Ishikawa (cell line): ENCODE results near the gene TOR2A.

Experiments used
- CEBPB ChIP-seq: IDR thresholded peaks from 2 replicates; pipeline ENCODE4 v1.6.1; 2012
- EGR1 ChIP-seq: IDR thresholded peaks from 2 replicates; pipeline ENCODE4 v1.6.1; 2012
- EP300 ChIP-seq: IDR thresholded peaks from 2 replicates; pipeline ENCODE4 v1.6.1; 2012; ENCODE audit warnings: borderline replicate concordance
- FOXM1 ChIP-seq: IDR thresholded peaks from 2 replicates; pipeline ENCODE4 v1.6.1; 2012; ENCODE audit warnings: low read depth, borderline replicate concordance
- MAX ChIP-seq: IDR thresholded peaks from 2 replicates; pipeline ENCODE4 v1.6.1; 2012
- NFIC ChIP-seq: IDR thresholded peaks from 2 replicates; pipeline ENCODE4 v1.6.1; 2012
- TEAD4 ChIP-seq: IDR thresholded peaks from 2 replicates; pipeline ENCODE4 v1.6.1; 2012
- USF1 ChIP-seq: IDR thresholded peaks from 2 replicates; pipeline ENCODE4 v1.6.1; 2012
- YY1 ChIP-seq: IDR thresholded peaks from 2 replicates; pipeline ENCODE4 v1.6.1; 2012; ENCODE audit warnings: low read depth

DNA sequence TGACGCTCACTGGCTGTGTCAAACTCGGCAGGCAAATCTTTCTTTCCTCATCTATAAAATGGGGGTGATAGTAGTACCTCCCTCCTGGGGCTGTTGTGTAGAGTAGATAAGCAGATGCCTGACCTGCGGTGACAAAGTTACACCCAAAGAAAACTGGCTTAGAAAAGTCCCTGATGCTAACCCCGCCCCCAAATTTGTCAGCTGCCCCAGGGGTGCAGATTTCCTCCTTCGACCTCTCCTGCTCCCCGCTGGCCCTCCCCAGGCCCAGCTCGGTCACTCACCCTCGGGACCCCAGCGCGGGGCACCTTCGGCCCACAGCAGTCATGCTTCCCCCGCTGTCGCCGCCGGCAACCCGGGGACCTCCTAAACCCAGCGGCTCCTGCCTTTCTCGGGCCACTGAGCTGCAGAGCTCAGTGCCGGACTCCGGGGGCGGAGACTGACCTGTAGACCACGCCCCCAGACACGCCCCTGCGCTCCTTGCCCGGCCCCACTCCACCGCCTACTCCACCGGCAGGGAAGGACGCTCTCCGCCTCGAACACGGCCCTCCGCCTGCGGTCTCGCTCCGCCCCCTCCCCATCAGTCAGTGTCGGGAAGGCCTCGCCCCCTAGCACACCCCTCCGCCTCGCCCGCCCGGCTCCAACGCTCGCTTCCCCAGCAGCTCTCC, 35.9 kb upstream of the TOR2A start:
- TF ChIP-seq CEBPB (no peak), TEAD4 (no peak), EP300 (no peak), MAX (no peak), YY1 (no peak), USF1 (no peak), FOXM1 (no peak), NFIC (no peak), EGR1 (0 out of 2 replicates have a peak, but pooled peaks have one; percentile 10)
